A204.1 (cell line): ENCODE measurements around the gene KCNQ1.

Source experiments
- FAIRE-seq: peaks from 2 replicates; lab custom pipeline; 2012; peaks lifted over from hg19 to GRCh38; lab: Jason Lieb, UNC

The KCNQ1 gene

DNA sequence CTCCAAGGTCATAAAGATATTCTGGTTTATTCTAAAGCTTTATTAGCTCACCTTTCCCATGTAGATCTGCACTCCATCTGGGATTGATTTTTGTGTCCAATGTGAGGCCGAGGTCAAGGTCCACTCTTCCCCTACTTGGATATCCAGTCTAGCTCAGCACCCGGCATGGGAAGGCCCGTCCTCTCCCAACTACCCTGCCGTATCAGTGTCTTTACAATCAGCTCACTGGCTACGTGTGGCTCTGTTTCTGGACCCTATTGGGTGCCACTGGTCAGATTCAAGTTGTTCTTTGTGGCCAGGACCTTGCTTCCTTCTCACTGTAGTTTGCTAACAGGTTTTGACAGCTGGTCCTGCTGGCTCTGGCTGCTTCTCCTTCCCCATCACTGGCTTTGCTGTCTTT, 224.1 kb downstream of the KCNQ1 start:
- FAIRE-seq: no peak

DNA sequence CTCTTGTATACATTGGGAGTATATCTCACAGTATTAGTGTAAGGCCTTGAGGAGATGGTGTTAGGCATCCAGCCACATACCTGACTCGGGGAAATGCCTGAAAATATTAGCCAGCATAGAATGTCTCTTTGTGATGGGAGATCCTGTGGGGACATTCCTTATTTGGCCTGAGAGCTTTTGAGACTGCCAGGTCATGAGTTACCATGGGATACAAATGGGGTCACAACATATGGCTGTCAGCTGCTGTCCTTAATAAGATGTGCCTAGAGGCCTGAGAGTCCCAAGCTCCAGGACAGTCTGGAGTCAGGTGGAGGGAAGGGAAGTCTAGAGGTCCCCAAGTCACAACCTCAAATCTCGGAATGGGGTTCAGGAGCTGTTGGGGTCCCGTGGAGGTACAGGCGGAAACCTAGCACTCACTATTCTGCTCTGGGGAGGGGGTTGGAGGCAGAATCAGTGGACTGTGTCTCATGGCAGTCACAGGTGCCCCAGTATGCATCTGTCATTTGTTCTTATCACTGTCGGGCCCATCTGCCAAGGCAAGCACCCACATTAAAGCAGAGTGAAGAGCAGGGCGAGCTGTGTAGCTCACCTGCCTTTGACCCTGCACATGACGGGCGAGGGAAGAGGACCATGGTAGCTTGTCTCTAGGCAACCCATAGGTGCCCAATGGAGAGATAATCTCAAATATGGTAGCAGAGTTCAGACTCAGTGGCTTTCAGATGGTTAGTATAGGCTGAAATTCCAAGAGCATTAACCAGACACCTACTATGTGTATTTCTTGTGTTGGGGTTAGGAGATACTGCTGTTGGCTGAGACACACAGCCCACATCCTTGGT, 225.0 kb downstream of the KCNQ1 start:
- no peak for FAIRE-seq

DNA sequence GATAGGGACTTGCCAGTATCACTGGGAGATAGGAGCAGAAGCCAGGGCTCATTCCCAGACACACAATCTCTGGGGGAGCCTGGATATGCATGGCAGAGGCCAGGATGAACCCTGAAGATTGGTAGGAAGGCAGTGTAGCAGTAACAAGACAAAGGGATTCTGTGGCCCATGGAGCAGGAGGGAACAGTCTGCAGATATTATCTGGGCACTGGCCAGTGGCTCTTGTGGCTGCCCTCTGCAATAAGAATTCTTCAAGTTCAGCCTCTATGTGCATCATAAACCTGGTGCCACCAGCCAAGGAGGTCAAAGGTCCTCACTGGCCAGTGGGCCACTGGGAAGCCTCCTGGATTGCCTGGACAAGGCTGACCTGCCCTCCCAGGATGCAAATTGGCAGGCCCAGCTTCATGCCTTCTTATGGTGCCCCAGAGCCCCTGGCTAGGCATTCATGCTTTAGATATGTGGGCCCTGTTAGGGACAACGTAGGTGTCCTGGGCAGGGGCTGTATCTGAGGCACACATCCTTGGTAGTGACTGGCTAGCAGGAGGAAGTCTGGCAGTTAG, 225.8 kb downstream of the KCNQ1 start:
- no peak for FAIRE-seq

DNA sequence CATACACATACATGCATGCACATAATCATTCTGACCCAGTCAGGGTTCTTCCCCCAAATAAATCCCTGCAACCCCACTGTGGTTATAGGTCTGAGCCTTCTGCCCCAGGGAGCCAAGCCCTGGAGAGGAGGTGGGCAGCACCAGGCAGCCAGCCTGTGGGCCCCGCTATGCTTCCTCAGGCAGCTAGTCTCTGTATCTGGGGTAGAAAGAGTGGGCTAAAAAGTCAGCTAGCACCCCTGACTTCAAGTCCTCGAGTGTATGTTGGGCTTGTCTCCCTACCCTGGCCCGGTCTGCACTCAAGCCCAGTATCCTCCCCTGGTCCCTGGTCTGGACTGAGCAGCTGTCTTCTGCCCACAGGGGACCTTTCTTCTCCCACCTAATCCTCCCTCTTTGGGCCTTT, 226.9 kb downstream of the KCNQ1 start:
- no peak for FAIRE-seq

DNA sequence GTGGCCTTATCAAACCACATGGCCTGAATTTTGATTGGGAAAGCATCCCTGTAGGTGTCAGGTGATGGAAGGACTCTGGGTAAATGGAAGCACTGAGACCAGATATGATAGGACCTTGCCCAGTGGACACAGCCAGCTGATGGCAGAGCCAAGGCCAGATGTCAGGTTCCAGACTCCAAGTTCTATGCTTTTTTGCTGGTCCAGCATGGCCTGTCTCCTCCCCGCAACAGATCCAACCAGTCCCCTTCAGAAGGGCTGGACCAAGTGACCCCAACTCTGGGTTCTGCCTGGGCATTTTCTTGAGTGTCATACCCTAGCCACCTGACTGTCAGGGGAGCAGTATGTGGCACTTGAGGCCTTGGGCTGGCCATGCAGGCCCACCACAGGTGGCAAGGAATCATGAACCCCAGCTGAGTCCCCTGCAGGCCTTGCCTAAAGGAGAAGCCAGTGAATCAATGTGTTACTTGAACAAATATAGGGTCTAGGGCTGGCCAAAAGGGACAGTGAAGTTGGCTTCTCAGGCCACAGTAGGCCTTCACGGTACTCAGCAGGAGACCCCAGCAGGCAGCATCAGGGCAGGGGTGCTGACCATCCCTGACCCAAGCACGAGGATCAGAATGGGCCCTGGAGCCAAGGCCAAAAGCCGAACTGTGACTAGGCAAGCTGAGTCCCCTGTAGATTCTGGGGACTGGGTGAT, 227.9 kb downstream of the KCNQ1 start:
- FAIRE-seq: no peak

DNA sequence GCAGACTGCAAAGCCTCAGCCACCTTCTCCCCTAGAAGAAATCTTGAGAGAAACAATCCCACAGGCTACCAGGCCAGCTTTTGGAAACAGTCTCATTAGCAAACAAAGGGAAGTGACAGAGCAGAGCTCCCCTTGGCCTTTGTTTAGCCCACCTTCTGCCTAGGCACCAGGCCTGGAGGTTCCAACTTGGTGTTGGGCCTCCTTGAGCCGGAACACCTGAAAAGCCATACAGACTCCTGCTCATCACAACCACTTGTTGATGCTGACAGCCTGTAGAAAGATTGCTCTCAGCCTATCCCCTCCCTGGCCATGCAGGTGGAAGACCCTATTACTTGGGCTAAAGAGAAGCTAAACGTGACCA, 228.4 kb downstream of the KCNQ1 start:
- FAIRE-seq: no peak

DNA sequence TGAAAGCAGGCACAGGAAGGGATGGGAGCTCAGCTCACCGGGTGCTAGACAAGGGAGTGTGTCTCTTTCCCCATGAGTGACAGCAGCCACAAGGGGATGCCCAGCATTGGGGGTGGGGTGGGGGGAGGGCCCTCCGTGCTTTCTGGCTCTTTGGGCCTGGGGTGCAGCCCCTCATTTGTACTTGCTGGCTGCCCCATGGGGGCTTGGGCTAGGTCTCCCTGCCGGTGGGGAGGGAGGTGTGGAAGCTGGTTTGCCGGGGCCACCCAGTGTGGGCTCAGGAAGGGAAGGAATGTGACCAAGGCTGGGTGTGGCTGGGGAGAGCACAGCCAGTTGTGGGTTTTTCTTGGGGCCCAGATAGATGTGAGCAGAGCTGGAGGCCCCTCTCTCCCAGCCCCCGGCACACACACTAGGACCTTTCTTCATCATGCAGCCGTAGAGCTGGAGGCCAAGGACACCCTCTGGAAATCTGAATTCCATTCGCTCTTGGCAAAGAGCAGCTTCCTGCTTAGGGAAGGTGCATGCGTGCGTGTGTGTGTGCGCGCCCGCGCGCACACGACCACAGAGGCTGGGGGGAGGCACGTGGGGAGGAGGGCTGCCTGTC, 229.2 kb downstream of the KCNQ1 start:
- no peak for FAIRE-seq

DNA sequence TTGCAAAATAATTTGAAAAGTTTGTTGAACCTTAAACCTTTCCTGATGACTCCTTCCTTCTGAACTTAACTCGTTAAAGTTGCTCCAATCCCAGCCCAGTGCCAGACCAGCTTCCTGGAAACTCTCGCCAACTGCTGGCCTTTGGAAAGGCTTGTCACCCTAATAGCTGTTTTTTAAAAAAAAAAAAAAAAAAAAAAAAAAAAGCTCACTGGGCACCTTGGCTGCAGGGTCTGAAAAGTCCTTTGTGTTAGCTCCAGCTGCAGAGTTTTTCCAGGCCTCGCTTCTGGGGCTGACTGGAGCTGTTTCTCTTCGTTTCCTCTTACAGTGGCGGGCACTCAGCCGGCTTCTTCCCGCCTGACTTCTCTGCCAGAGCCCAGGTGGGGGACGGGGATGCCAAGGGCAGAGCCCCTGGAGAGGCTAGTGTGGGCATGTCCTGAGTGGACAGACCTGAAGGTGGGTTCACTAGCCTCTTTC, 229.9 kb downstream of the KCNQ1 start:
- no peak for FAIRE-seq

DNA sequence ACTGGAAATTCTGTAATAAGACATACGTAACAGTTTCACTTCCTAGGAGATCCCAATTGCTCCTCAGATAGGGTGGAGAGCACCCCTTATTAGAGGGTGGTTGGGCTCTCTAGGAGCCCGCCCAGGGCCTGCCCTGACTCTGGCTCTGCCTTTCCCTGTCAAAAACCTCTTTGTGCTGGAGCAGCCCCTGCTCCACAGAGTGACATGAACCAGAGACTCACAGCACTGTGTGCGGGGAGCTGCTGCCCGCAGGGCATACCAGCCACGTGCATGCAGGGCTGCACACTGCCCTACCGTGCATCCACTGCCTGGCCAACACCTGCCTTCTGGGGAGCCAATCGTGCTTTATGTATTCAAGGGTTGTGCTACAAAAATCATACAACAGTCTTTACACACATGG, 230.7 kb downstream of the KCNQ1 start:
- FAIRE-seq: no peak

DNA sequence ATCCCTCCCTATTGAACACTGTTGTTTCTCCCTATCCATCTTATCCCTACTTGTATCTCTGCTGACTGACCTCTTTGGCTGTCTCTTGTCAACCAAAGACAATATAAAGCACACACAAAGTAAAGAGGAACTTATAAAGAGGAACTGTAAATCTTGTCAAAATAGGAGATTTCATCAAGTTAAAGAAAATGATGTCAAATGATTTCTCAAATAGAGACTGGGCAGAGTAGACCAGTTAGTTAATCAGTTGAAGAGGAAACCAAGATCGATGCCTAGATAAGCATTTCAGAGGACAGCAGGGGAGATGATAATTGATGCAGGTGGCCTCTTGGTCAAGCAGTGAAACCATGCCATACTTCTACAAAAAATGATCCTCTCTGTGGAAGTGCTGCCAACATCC, 232.3 kb downstream of the KCNQ1 start:
- FAIRE-seq: no peak

DNA sequence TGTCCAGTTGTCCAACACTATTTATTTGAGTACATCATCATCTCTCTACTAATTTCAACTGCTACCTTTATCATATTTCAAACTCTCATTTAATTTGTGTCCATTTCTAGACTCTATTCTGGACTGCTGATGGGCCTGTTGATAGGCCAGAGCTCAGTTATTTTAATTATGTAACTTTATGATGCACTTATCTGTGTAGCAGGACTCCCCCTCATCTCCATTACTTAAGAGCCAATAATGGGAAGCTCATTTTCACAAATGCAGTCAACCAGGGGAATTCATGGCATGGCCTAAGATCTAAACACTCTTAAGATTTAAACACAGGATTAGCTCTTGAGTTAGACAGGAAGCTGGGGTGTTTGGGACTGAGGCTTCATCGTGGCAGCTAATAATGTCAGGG, 233.6 kb downstream of the KCNQ1 start:
- no peak for FAIRE-seq

DNA sequence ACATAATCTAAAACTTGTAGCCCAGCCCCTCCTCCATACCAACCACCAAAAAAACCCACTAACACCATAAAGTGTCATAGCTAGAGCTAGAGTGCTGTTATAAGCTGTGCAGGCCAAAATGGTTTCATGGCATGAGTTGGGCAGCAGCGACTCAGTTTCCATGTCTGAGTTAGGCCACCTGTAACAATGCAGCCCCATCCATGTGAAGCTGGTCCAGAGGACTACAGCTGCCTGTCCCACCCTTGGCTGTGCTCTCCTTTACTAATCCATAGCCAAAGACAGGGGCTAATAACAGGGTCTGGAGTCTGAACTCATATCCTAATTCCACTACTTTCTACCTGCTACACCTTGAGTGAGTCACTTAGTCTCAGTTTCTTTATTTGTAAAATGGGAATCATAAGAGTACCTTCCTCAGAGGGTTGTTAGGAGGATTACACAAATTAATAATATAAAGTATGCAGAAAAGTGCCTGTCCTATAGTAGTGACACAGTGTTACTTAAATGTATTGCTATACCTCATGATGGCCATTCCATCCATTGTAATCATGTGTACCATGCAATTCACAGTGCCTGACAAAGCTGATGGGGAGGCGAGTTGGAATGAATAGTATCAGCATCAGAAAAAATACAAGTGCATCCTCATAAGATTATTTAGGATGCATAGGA, 234.3 kb downstream of the KCNQ1 start:
- FAIRE-seq: no peak

DNA sequence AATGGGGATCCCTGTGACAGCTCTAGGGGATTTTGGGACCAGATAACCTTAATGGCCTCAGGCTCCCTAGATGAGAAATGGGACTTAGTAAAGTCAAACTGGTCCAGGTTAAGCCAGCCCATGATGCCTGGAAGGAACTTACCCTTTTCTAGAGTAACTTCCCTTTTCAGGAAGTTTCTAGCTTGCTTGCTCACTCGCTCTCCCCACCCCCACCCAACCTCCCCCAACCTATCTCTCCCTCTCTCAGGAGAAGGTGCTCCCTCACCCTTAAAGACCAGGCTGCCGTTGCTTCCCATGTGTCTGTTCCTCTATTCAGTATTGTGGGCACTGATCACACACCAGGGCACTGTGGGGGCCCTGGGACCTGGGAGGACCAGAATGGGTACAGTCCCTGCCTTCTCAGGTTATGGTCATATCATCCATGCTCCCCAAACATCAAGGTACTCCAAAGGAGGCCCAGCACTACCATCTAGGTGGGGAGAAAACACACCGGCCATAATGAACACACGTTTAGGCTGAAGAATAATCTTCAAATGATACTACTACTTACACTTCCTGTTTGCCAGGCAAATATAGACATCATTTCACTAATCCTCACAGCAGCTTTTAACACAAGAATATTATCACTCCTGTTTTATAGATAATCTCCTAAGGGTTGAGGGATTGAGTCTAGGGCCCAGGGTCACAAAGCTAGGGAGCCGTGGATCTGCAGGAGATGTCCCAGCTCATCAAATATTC, 236.8 kb downstream of the KCNQ1 start:
- no peak for FAIRE-seq

DNA sequence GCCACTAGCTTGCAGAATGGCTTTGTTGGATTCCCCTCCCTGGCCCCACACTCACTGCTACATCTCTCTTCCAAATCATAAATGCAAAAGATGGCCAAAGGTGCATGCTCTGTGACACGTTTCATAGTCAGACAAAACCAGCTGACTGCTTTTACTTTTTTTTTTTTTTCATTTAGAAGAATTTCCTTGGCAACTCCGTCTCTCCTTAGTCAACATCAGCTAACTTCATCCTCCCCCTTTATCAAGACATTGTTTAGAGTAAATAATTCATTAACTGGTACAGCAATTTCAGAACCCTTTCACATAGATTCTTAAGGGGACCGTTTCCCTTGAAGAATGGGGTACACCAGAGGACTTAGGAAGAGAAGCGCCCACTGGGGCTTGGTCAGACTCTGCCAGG, 239.0 kb downstream of the KCNQ1 start:
- no peak for FAIRE-seq

DNA sequence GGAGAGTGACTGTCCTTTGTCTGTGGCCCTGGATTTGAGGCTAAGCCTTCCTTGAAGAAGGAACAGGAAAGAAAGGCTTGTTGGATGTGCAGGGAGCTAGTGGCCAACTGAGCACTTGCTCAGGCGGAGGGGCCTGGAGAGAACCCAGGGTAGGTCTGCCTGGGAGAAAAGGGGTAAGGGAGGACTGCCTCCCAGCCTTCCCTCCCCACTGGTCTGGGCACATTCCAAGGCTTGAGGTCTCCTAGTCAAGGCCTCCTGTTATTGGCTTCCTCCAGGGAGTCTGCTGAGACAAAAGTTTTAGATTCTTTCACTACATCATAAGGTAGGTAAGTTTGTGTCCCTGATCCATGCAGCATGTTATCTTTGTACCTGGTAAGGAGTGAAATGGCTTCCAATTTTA, 239.8 kb downstream of the KCNQ1 start:
- FAIRE-seq: no peak

DNA sequence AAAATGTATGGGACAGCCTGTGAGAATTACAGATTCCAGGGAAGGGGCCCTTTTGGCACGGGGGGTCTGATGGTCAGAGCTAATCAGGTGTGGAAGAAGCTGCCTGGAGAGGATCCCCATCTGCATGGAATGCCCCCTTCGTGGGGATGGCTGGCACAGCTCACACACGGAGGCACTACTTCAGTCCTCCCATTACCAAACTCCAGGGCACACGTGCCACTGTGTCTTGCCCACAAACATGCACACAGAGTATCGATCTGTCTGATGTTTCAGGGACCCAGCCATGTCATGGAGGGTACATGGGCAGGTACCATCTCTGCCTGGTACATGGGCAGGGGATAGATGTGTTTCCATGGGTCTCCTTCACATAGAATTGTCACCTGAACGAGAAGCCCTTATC, 240.2 kb downstream of the KCNQ1 start:
- no peak for FAIRE-seq

DNA sequence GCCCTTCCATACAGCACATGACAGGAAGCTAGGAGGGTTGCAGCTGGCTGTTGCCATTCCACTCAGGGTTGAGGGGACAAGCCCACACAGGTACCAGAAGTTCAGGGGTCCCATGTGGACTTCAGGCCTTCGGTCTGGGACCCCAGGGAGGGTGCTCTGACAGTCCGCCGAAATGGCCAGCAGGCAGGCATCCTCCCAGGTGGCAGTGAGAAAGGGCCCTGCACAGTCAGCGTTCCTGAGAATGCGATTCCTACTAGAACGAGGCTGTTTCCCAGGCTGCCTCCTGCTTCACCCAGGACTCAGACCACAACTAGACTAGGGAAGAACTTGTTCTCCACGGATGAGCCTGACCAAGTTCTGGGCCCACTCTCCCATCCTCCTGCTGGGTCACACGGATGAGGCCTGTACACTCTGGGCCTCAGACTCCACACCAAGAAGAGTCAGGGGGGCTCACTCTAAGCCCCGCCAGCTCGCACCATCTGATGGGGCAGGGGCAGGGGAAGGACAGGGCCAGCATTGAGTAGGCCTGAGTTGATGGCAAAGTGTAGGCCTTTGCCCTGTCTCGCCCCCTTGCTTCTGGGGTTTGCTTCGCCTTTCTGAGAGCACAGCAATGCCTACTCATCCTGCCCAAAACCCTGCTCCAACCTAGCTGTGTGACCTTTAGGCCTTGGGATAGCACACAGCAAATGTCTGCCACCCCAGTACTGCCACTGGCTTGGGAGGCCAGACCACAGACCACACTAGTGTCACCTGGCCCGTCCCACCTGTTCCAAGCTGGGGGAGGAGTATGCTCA, 241.0 kb downstream of the KCNQ1 start:
- FAIRE-seq: no peak

DNA sequence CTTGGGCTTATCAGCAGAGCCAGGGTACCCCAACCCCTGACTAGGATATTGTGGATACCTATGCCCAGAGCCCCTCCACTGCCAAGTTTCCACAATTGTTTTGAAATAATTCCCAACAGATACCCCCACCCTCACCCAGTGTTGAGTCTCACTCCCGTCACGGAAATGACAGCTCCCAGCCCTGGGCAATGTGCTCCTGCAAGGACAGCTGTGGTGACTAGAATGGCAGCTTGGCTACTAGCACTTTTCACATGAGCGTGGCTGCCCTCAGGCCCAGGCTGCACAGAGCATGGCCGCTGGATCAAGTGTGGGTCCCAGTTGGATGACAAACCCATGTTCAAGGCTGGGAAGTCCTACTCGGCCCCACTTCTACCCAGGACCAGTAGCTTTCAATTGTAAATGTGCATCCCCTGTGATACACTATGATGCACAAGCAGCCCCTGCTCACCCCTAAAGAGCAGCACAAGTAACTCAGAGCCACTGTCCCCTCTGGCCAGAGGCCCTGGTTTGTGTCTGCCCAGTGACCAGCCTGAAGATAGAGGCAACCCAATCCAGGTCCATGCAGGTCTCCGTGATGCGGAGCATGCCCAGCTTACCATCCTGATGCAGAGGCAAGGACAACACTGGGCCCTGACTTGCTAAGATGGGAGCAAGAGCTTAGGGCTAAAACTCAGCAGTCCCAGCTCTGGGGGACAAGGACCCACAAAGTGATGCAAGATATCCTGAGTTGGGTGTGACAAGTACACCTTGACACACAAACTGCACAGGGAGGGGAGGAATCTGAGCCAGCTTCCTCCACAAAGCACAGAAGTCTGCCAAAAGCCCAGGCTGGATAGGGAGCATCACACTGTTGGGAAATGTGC, 241.8 kb downstream of the KCNQ1 start:
- no peak for FAIRE-seq

DNA sequence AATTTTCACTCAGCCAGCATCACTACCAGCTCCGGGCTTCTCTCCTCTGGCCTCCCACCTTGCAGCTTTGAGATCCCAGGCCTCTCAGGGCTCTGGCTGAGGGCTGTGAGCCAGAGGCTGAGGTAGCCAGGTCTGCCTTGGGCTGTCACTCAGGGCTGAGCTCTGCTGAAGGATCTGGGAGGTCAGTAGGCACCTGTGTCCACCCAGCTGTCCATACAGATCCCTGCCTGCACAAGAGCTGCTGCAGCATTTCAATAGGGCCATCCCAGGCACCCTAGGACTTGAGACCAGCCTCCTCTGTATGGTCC, 242.4 kb downstream of the KCNQ1 start:
- FAIRE-seq: no peak

DNA sequence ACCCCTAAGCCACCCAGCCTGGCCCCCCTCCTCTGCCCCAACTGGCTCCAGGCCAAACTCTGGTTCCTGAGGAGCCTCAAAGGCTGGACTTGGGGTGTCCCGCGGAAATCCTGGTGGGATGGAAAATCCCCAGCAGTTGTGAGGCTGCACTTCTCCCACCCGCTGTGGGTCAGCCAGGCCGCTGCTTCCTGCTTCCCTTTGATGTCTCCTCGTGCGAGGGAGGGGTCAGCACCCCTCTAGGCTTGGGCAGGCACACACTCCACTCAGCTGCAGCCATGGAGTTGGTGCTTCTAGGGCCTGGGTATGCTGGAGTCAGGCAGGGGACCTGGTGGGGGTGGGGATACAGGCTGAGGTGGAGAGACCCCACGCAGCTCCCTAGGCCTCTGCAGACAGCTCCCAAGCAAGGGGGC, 243.0 kb downstream of the KCNQ1 start:
- FAIRE-seq: no peak
